NT2/D1 (cell line): Measurements from ENCODE around the gene IFT80.
"Not testable (repeated sequence)": the region's sequence is repeated elsewhere in the genome, so short reads cannot be mapped to it uniquely, and the experiment has no call there.

Experiments used
- DNase-seq: peaks from one replicate; pipeline ENCODE4 v3.0.0-alpha.2; 2011; ENCODE audit warnings: low read depth, low spot score
- H3K27me3 ChIP-seq: 2 replicates; pipeline ENCODE4 v1.6.0; 2011; ENCODE audit warnings: mild to moderate bottlenecking; ENCODE audit not compliant: insufficient read length, insufficient read depth
- H3K36me3 ChIP-seq: 2 replicates; pipeline ENCODE4 v1.6.1; 2011; ENCODE audit warnings: mild to moderate bottlenecking, low read length, mixed read lengths; ENCODE audit not compliant: insufficient read depth, insufficient read length
- H3K4me1 ChIP-seq: 2 replicates; pipeline ENCODE4 v1.5.1; 2011; ENCODE audit not compliant: insufficient read depth, insufficient read length
- H3K4me3 ChIP-seq: 2 replicates; pipeline ENCODE4 v1.5.1; 2011; ENCODE audit warnings: low read depth; ENCODE audit not compliant: insufficient read length
- H3K9ac ChIP-seq: 2 replicates; pipeline ENCODE4 v1.6.0; 2011; ENCODE audit warnings: low read depth; ENCODE audit not compliant: insufficient read length
- H3K9me3 ChIP-seq: 2 replicates; pipeline ENCODE4 v1.5.1; 2011; ENCODE audit warnings: mild to moderate bottlenecking, low read length; ENCODE audit not compliant: insufficient read depth
- SUZ12 ChIP-seq: IDR thresholded peaks from 2 replicates; pipeline ENCODE4 v1.6.1; 2011; ENCODE audit not compliant: insufficient read length, insufficient read depth; ENCODE audit errors: extremely low read depth
- YY1 ChIP-seq: IDR thresholded peaks from 2 replicates; pipeline ENCODE4 v1.6.1; 2011; ENCODE audit not compliant: insufficient read length, insufficient read depth
- ZNF274 ChIP-seq: IDR thresholded peaks from 2 replicates; pipeline ENCODE4 v1.6.1; 2011; ENCODE audit warnings: mild to moderate bottlenecking, low read depth, low read length

IFT80 gene

DNA sequence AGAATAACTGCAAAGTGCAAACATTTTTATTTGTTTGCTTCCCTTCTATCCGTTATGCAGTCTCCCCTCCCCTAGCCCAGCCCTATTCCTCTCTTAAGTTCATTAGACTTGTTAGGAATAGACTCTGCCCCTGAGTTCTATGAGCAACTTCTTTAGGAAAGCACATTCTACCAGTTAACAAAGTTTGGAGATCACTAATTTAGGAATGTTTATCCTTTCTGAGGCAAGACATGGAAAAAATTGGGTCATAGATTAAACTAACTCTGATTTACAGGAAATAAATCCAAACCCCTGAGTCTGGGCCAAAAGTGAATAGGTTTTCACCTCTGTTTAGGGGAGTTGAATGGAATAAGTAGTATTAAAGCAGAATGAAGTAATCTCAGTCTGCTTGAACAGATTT, 139.4 kb downstream of the IFT80 start:
- Histone ChIP-seq H3K36me3 (peaks cover 3% of the 10 kb centered on the region), H3K9me3 (no peaks in the 10 kb centered on the region), H3K9ac (no peak overlapping the region), H3K4me3 (no peak overlapping the region), H3K4me1 (no peaks in the 10 kb centered on the region), H3K27me3 (no peaks in the 10 kb centered on the region)
- no peak for TF ChIP-seq YY1
- no peak for TF ChIP-seq ZNF274
- TF ChIP-seq SUZ12 = no peak
- no peak for DNase-seq

DNA sequence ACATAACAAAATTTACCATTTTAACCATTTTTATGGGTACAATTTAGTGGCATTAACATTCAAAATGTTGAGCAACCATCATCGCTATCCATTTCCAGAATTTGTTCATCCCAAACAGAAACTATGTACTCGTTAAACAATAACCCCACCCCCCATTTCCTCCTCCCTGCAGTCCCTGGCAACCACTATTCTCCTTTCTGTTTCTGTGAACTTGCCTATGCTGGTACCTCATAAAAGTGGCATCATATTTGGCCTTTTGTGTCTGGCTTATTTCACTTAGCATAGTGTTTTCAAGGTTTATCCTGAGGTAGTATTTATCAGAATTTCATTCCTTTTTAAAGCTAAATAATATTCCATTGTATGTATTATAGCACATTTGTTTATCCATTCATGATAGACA, 141.4 kb downstream of the IFT80 start:
- H3K9me3 ChIP-seq = no peaks in the 10 kb centered on the region
- peaks cover 3% of the 10 kb centered on the region for H3K36me3 ChIP-seq
- no peaks in the 10 kb centered on the region for H3K27me3 ChIP-seq
- TF ChIP-seq ZNF274 = no peak
- no peak for TF ChIP-seq YY1
- TF ChIP-seq SUZ12 = no peak
- no peak for DNase-seq
- no peaks in the 10 kb centered on the region for H3K4me1 ChIP-seq
- H3K9ac ChIP-seq = no peak overlapping the region
- no peak overlapping the region for H3K4me3 ChIP-seq

DNA sequence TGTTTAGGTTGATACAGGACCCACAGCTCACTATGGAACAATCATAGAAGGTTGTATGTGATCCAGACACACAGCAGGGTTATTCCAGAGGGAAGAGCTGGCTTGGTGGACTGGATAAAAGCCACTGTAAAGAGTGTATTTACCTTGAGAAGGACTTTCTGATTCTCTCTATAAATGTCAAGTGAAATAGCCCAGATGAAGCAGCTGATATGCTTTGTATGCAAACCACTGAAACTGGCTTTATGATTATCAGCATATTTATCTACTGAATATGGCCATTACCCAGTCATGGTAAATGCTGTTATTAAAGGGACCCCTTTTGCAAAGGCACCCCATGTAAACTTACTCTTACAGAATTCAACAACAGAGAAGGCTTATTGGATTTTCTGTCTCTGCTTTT, 145.7 kb downstream of the IFT80 start:
- Histone ChIP-seq H3K4me3 (no peak overlapping the region), H3K4me1 (no peaks in the 10 kb centered on the region), H3K27me3 (no peaks in the 10 kb centered on the region), H3K9ac (no peak overlapping the region), H3K9me3 (no peaks in the 10 kb centered on the region), H3K36me3 (no peaks in the 10 kb centered on the region)
- no peak for DNase-seq
- TF ChIP-seq ZNF274 (no peak), YY1 (no peak)

DNA sequence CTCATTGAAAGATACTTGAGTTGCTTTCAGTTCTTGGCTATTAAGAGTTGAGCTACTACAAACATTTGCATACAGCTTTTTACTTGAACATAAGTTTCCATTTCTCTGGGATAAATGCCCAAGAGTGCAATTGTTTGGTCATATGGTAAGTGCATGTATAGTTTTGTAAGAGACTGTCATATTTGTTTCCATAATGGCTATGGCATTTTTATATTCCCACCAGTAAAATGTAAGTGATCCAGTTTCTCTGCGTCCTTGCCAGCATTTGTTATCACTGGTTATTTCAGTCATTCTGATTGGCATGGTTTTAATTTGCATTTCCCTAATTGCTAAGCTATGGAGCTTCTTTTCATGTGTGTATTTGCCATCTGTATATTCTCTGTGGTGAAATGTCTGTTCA, 151.3 kb downstream of the IFT80 start:
- DNase-seq = no peak
- Histone ChIP-seq H3K36me3 (no peaks in the 10 kb centered on the region), H3K9me3 (peaks cover 7% of the 10 kb centered on the region; the same call in 1 of the 2 replicates), H3K27me3 (no peaks in the 10 kb centered on the region), H3K9ac (no peak overlapping the region), H3K4me3 (no peak overlapping the region), H3K4me1 (no peaks in the 10 kb centered on the region)
- TF ChIP-seq SUZ12 = no peak
- no peak for TF ChIP-seq YY1
- no peak for TF ChIP-seq ZNF274

DNA sequence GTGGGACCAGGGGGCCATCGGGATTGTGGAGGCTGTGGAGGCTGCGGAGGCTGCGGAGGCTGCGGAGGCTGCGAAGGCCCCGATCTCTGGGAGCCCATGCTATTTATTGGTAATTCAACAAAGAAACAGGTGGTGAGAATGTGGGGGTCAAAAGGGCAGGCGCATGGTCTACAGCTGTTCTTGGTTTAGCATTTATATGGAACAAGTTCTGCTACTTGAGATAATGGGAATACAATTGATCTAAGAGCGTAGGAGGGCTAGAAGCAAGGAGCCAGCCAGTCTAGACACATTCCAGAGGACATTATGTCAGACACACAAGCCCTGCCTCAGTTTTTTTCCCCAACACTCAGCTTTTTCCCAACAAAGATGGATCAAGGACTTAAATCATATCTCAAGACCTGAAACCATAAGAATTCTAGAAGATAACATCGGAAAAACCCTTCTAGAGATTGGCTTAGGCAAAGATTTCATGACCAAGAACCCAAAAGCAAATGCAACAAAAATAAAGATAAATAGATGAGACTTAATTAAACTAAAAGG, 153.7 kb downstream of the IFT80 start:
- no peak for TF ChIP-seq YY1
- no peak for TF ChIP-seq ZNF274
- TF ChIP-seq SUZ12 = no peak
- no peaks in the 10 kb centered on the region for H3K36me3 ChIP-seq

DNA sequence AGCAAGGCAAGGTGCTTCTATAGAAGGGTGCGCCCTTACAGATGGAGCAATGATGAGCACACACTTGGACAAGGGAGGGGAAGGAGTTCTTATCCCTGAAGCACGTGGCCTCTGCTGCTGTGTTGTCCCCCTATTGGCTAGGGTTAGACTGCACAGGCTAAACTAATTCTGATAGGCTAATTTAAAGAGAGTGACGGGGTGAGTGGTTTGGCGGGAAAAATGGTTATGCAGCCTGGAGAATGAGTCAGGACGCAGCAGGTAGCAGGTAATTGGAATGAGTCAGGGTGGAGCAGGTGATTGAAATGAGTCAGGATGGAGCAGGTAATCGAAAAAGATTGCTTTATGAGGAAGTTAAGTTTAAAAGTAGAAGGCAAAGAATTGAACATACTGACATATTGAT, 158.3 kb downstream of the IFT80 start:
- H3K9ac ChIP-seq, H3K9me3 ChIP-seq, H3K36me3 ChIP-seq, H3K27me3 ChIP-seq, H3K4me3 ChIP-seq, DNase-seq, H3K4me1 ChIP-seq: not testable (repeated sequence)

More for the DNA sequence above, 153.7 kb downstream of the IFT80 start:
- Histone ChIP-seq H3K27me3 (no peaks in the 10 kb centered on the region), H3K9me3 (peaks cover 7% of the 10 kb centered on the region; the same call in 1 of the 2 replicates), H3K4me3 (no peak overlapping the region), H3K9ac (no peak overlapping the region), H3K4me1 (no peaks in the 10 kb centered on the region)
- DNase-seq = no peak

DNA sequence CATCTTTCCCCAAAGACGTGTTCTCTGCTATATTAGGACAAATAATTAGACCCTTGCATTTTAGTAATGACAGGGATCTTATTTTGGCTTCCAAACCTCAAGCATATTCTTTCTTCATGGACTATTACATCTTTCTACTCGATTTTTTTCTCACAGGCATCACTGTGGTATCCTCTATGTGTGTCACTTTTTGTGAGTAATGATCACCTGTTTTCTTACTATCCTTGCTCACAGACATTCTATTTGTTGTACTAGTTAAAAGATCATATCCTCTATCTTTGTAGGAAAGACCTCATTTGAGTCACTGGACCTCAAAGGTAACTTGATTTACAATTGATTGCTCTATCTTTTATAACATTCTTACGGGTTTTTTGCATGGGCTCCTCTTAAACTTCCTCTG, 167.0 kb downstream of the IFT80 start:
- Histone ChIP-seq H3K9me3 (no peaks in the 10 kb centered on the region), H3K9ac (no peak overlapping the region), H3K4me3 (no peak overlapping the region), H3K27me3 (peaks cover 14% of the 10 kb centered on the region), H3K4me1 (no peaks in the 10 kb centered on the region), H3K36me3 (no peaks in the 10 kb centered on the region)
- no peak for DNase-seq
- no peak for TF ChIP-seq YY1

DNA sequence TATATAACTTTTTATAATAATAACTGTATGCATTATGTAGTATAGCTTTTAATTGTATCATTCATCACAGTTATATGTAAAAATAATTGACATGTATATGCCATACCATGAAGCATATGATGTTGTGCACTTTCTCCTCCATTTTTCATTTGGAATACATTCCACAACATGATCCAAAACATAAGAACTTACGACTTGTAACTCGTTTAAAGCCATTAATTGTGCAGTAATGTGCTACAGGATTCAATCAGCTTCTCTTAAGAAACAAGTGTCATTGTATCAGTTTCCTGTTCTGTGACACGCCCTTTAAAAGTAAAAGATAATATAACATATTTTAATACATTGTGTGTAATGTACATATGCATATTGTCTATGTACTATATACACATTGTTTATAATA, 171.6 kb downstream of the IFT80 start:
- no peak overlapping the region for H3K9ac ChIP-seq
- H3K9me3 ChIP-seq = no peaks in the 10 kb centered on the region
- H3K27me3 ChIP-seq = peaks cover 56% of the 10 kb centered on the region

More for the DNA sequence above, 171.6 kb downstream of the IFT80 start:
- H3K4me1 ChIP-seq = peaks cover 7% of the 10 kb centered on the region
- DNase-seq = no peak
- no peak overlapping the region for H3K4me3 ChIP-seq
- TF ChIP-seq SUZ12 = no peak
- no peak for TF ChIP-seq ZNF274
- TF ChIP-seq YY1 = no peak
- no peaks in the 10 kb centered on the region for H3K36me3 ChIP-seq
